Putamen (tissue), 1 donor: ENCODE results near the gene ZNF622.

ENCODE experiments used
- DNase-seq: peaks from one replicate; pipeline ENCODE4 v3.0.0-alpha.2; 2016; ENCODE audit warnings: low spot score

The ZNF622 gene

GRCh38 chr5:16430349-16431089, 35.1 kb downstream of the ZNF622 start:
- no peak for DNase-seq

- DNase-seq: no peak
Observed at GRCh38 chr5:16428359-16428758, 37.2 kb downstream of the ZNF622 start.

GRCh38 chr5:16427587-16427986, 38.0 kb downstream of the ZNF622 start:
- no peak for DNase-seq

DNA sequence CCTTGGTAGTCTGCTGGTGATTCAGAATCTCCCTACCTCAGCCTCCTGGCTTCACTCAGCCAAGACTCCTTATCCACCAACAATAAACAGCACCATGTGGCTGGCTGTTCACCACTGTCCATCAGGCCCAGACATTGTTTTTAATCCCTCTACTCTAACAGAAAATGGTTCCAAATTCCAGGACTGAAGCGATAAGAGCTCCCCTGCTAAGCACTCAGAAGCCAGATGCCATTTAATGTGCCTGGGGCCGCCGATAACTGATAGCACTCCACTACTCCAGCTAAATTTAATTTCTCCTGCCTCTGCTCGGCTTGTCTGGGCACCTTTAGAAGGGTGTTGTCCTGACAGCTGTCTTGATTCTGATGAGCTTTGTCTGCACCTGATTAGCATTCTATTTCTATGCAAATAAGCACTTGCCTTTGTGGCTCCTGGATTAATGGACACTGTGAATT, 47.1 kb downstream of the ZNF622 start:
- DNase-seq: no peak

DNA sequence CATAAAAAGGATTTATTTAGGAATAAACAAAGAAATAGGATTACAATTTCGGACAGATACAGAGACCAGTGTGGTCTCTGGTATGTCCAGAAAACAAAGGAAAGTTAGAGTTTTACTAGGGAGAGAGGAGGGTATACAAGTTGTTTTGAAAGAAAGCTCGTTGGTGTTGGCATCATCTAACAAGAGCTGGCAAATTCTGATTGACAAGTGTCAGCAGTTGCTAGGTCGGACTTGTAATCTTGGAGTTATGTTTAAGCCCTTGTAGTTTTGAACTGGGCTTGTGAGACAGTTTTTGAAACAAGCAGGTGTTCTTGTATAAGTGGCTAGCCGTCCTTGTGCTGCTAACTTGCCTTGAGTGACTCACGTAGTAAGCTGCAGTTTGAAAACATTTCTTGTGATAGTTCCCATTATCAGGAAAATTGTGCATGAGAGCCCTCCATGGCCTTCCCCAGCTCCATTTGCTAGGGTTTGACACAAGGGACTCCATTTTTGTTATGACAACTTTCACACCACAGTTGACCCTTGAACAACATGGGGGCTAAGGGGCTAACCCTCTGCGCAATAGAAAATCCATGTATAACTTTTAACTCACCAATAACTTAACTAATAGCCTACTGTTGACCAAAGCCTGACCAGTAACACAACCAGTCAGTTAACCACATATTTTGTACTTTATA, 48.1 kb downstream of the ZNF622 start:
- no peak for DNase-seq

- no peak for DNase-seq
Observed at GRCh38 chr5:16414861-16415260, 50.7 kb downstream of the ZNF622 start.

GRCh38 chr5:16413166-16413860, 52.3 kb downstream of the ZNF622 start:
- DNase-seq: no peak

DNA sequence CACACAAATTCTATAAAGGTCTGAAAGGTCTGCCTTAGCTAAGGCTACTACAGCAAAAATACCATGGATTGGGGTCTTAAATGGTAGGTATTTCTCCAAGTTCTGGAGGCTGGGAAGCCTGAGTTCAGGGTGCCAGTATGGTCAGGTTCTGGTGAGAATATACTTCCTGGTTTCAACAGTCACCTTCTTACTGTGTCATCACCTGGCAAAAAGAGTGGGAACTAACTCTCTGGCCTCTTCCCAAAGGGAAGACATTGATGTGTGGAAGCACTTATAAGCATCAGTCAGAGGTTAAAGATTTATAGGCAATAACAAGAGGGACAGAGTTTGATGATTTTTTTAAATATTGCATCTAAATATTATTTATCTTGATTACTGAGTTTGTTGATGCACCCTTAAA, 53.0 kb downstream of the ZNF622 start:
- DNase-seq: no peak

DNA sequence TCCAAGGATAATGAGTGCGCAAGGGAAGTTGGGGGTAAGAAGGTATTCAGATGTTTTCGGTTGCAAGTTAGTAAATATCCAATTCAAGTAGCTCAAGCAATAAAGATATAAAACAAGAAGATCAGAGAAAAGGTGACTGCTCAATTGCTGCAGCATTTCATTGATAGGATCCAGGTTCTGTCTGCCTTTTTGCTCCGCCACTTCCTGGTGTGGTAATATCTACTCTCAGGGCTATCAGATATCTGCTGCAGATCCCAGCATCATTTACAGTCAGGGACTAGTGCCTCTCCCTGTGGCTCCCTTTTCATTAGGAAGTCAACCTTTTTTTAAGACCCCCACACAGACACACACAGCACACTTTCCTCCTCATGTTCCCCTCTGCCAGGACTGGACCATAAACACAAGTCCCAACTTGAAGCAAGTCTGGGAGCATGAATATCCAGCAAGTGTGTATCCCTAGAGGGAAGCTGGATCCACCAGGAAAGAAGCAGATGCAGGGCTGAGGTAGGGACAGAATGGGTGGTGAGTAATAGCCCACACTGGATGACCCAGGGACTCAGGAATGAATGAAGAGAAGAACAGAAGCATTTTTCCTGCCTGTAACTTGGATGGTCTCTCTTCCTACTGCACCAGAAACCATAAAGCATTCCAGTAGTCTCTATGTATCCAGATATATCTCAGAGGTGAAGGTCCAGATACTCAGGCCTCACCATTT, 53.7 kb downstream of the ZNF622 start:
- DNase-seq: no peak

DNA sequence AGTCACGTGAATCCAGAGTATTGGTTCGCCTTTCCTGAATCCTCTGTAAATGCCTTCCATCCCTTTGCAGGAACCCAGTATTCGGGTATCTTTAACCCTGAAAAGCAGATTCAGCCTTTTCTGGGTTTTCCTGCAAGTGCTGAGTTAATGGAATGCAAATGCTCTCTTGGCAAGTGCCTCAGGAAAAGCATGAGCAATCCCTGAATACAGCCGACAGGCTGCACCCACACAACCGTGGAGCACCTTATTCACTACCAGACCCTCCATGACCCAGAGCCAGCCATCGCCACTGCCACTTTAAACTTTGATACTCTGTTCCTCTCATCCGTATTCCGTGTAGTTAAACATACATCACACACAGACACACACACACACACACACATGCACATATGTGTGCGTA, 54.4 kb downstream of the ZNF622 start:
- peak; percentile 12 for DNase-seq

GRCh38 chr5:16410338-16410737, 55.3 kb downstream of the ZNF622 start:
- no peak for DNase-seq

DNA sequence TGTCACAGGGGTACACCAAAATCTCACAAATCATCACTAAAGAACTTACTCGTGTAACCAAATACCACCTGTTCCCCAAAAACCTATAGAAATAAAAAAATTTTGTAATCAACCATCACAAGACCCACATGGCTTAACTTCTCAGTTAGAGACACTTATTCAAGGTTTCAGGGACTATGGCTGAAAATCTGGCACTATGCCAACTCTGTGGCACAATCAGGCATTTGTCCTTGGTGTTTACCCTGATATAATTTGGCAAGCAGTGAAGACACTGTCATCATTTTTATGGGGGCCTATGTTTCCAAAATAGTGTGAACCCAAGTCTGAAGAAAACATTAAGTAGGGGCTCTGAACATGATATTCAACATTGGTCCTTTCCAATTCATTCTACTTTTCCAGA, 59.0 kb downstream of the ZNF622 start:
- no peak for DNase-seq

GRCh38 chr5:16406023-16406422, 59.6 kb downstream of the ZNF622 start:
- no peak for DNase-seq
